ENCODE measurements around the gene CDON.

GRCh38 chr11:126002181-126002580 lies 60.5 kb downstream of the CDON start:
- TF ChIP-seq CTCF (IDR thresholded peaks at IDR 0.05; ENCODE audit: extremely low read depth in 1 of 2, insufficient read depth in 1 of 2, low read depth in 1 of 2, low read length in 2 of 2) = no peak
- TF ChIP-seq EZH2 (IDR thresholded peaks at IDR 0.05; ENCODE audit: borderline replicate concordance, low read depth, low read length, severe bottlenecking) = no peak
- no peak for TF ChIP-seq POLR2A (IDR thresholded peaks at IDR 0.05; ENCODE audit: low read depth, low read length)
